Thyroid gland (tissue), 4 donors: ENCODE measurements around the gene KIF23. TPM values are rescaled to one million over a fixed set of nuclear protein-coding genes. Genes with fewer than 3 reads are reported as not detected.

ENCODE experiments used
- DNase-seq, 2 donors: peaks; one replicate each; pipeline ENCODE4 v3.0.0-alpha.2; 2019
- H3K27ac ChIP-seq, 3 donors: fragments of 200-600 bp; sonication (generic); 1 replicate in 2 of 3; 2 replicates in 1 of 3; pipeline ENCODE4 v1.5.1; 2016 to 2019; ENCODE audit warnings: mild to moderate bottlenecking in 1 of 3, moderate library complexity in 1 of 3
- H3K27me3 ChIP-seq: fragments of 200-600 bp; sonication (generic); one replicate; pipeline ENCODE4 v1.5.1; 2019
- H3K36me3 ChIP-seq, 2 donors: fragments of 200-600 bp; sonication (generic); one replicate each; pipeline ENCODE4 v1.5.1; 2016 to 2019
- H3K4me1 ChIP-seq, 2 donors: fragments of 200-600 bp; sonication (generic); one replicate each; pipeline ENCODE4 v1.5.1; 2017 to 2019
- H3K4me3 ChIP-seq, 3 donors: fragments of 200-600 bp; sonication (generic); replicated peaks in 1 of 3; 1 replicate in 2 of 3; 2 replicates in 1 of 3; pipeline ENCODE4 v1.5.1; 2016; ENCODE audit warnings: mild to moderate bottlenecking in 1 of 3
- H3K9me3 ChIP-seq: fragments of 200-600 bp; sonication (generic); one replicate; pipeline ENCODE4 v1.5.1; 2017
- POLR2A ChIP-seq, 2 donors: fragments of 450-650 bp; IDR thresholded peaks; one replicate each; pipeline ENCODE4 v1.6.1; 2017; ENCODE audit warnings: antibody characterized with exemption in 2 of 2, mild to moderate bottlenecking in 2 of 2, moderate library complexity in 1 of 2
- WGBS, 2 donors: methylation state at CpG; one replicate each; pipeline ENCODE4 v1.1.5; 2017; 5-methylcytosine and 5-hydroxymethylcytosine counted together
- intact Hi-C: fragments of 100-400 bp; cut with DNase I; formaldehyde crosslinking; loops from one replicate; pipeline ENCODE4 v1.15.1; 2023
- small RNA-seq: library from RNA; depleted of rRNA; stranded (forward); fragments of <200 nt; gene quantifications from one replicate; pipeline ENCODE3, GENCODE V24; 2016
- total RNA-seq, 4 donors: library from RNA; depleted of rRNA; stranded (reverse); fragments of >200 nt; gene quantifications; one replicate each; pipeline ENCODE4 v1.2.3, GENCODE V29; 2016
- TF ChIP-seq, protein P1 (sequence below), 6 experiments: fragments of 200-600 bp in 3 of 6; fragments of 450-650 bp in 3 of 6; sonication (generic) in 3 of 6; IDR thresholded peaks; one replicate each; pipeline ENCODE4 v1.5.1; 2016 to 2019; ENCODE audit warnings: antibody characterized with exemption in 6 of 6, mild to moderate bottlenecking in 2 of 6, inconsistent platforms in 1 of 6, moderate library complexity in 1 of 6

Gene KIF23
- total RNA-seq, 4 donors from 2014 or later: 0.40 to 3.3 (median 1.2) TPM; not detected in 1

GRCh38 chr15:69491038-69491505 lies 76.9 kb downstream of the KIF23 start:
- H3K4me1 ChIP-seq: peaks cover 0 to 10% of the 10 kb centered on the region in 2 donors
- no peak overlapping the region for H3K4me3 ChIP-seq
- H3K36me3 ChIP-seq: no peaks in the 10 kb centered on the region
- TF ChIP-seq POLR2A (IDR thresholded peaks at IDR 0.05): no peak
- TF ChIP-seq, protein P1, sequence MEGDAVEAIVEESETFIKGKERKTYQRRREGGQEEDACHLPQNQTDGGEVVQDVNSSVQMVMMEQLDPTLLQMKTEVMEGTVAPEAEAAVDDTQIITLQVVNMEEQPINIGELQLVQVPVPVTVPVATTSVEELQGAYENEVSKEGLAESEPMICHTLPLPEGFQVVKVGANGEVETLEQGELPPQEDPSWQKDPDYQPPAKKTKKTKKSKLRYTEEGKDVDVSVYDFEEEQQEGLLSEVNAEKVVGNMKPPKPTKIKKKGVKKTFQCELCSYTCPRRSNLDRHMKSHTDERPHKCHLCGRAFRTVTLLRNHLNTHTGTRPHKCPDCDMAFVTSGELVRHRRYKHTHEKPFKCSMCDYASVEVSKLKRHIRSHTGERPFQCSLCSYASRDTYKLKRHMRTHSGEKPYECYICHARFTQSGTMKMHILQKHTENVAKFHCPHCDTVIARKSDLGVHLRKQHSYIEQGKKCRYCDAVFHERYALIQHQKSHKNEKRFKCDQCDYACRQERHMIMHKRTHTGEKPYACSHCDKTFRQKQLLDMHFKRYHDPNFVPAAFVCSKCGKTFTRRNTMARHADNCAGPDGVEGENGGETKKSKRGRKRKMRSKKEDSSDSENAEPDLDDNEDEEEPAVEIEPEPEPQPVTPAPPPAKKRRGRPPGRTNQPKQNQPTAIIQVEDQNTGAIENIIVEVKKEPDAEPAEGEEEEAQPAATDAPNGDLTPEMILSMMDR (IDR thresholded peaks at IDR 0.05): no peak
- intact Hi-C loops: no loop called here
- WGBS, 2 donors: 28 to 44% methylated on average over 3 of the region's 3 CpGs
- H3K27me3 ChIP-seq: no peaks in the 10 kb centered on the region
- H3K9me3 ChIP-seq: no peaks in the 10 kb centered on the region
- no peak overlapping the region for H3K27ac ChIP-seq
- DNase-seq: peak; percentile 20 to 21

- intact Hi-C loops: no loop called here
- TF ChIP-seq, protein P1 (IDR thresholded peaks at IDR 0.05): no peak
- no peak for TF ChIP-seq POLR2A (IDR thresholded peaks at IDR 0.05)
- no peak for DNase-seq
Measured at GRCh38 chr15:69493406-69493805, 79.3 kb downstream of the KIF23 start.

GRCh38 chr15:69496001-69496400 lies 81.9 kb downstream of the KIF23 start:
- no peak for DNase-seq
- 58 to 60% methylated on average over 2 of the region's 2 CpGs for WGBS, 2 donors
- H3K27me3 ChIP-seq: no peaks in the 10 kb centered on the region

More at GRCh38 chr15:69493406-69493805, 79.3 kb downstream of the KIF23 start:
- Histone ChIP-seq H3K4me1 (peaks cover 0 to 10% of the 10 kb centered on the region in 2 donors), H3K27ac (no peak overlapping the region), H3K27me3 (no peaks in the 10 kb centered on the region), H3K36me3 (no peaks in the 10 kb centered on the region), H3K9me3 (no peaks in the 10 kb centered on the region), H3K4me3 (no peak overlapping the region)
- WGBS, 2 donors: 90 to 92% methylated on average over 2 of the region's 2 CpGs

GRCh38 chr15:69497076-69497475 lies 82.9 kb downstream of the KIF23 start:
- no peaks in the 10 kb centered on the region for H3K4me1 ChIP-seq
- intact Hi-C loops: no loop called here
- 100% methylated on average over 1 of the region's 1 CpG for WGBS, 2 donors
- no peak overlapping the region for H3K4me3 ChIP-seq
- H3K27me3 ChIP-seq: no peaks in the 10 kb centered on the region
- DNase-seq: no peak
- no peaks in the 10 kb centered on the region for H3K9me3 ChIP-seq
- H3K36me3 ChIP-seq: no peaks in the 10 kb centered on the region
- TF ChIP-seq, protein P1 (IDR thresholded peaks at IDR 0.05): no peak
- no peak for TF ChIP-seq POLR2A (IDR thresholded peaks at IDR 0.05)
- no peak overlapping the region for H3K27ac ChIP-seq

More at GRCh38 chr15:69496001-69496400, 81.9 kb downstream of the KIF23 start:
- TF ChIP-seq, protein P1 (IDR thresholded peaks at IDR 0.05): no peak
- TF ChIP-seq POLR2A (IDR thresholded peaks at IDR 0.05): no peak
- Histone ChIP-seq H3K4me3 (no peak overlapping the region), H3K36me3 (no peaks in the 10 kb centered on the region), H3K4me1 (no peaks in the 10 kb centered on the region), H3K9me3 (no peaks in the 10 kb centered on the region), H3K27ac (no peak overlapping the region)
- intact Hi-C loops: no loop called here

DNA sequence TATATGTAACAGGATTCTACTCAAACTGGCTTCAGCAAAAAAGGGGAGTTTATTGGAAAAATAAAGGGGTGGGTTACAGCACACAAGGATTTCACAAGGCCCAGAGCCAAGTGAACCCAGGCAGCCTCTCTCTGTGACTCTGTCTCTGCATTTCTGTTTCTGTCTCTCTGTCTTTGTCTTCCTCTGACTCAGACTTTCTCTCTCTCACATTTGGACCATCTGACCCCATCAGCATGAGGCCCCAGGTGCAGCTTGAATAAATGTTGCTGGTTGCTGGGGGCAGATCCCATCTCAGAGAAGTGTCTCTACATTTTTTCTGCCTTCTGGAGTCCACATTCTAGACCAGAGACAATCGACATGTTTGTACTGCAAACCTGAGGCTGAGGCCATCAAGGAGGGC lies 83.5 kb downstream of the KIF23 start:
- 55 to 71% methylated on average over 1 of the region's 1 CpG for WGBS, 2 donors

More for the DNA sequence above, 83.5 kb downstream of the KIF23 start:
- no peak for DNase-seq
- H3K27me3 ChIP-seq: no peaks in the 10 kb centered on the region
- intact Hi-C loops: no loop called here
- no peak for TF ChIP-seq POLR2A (IDR thresholded peaks at IDR 0.05)
- TF ChIP-seq, protein P1 (IDR thresholded peaks at IDR 0.05): no peak
- no peaks in the 10 kb centered on the region for H3K9me3 ChIP-seq
- no peaks in the 10 kb centered on the region for H3K36me3 ChIP-seq
- no peak overlapping the region for H3K27ac ChIP-seq
- no peak overlapping the region for H3K4me3 ChIP-seq
- no peaks in the 10 kb centered on the region for H3K4me1 ChIP-seq

Small RNA genes lying within 50 kb of the gene (small RNA-seq; reads per million reads assigned to genes)
- gene RF00012: not detected

Other genes starting within 250 kb of the KIF23 start
- gene PAQR5, start 115.4 kb upstream of the KIF23 start, total RNA-seq: 1 to 10 TPM in 1 of 4 donors, under 1 TPM in 3; 0.24 to 1.5 (median 0.65) TPM
- 1,000 to 10,000 TPM in 1 of 4 donors, 100 to 1,000 TPM in 3; 401 to 2,289 (median 606) TPM for gene RPLP1, start 38.5 kb downstream of the KIF23 start, total RNA-seq